Measurements from ENCODE around the gene BRICD5. TPM values are rescaled to one million over a fixed set of nuclear protein-coding genes. Genes with fewer than 3 reads are reported as not detected.

Gene BRICD5
- total RNA-seq, 1 donor from 2014 or later = 7.8 TPM

GRCh38 chr16:2191446-2191706 is 19.3 kb downstream of the BRICD5 start:
- Histone ChIP-seq H3K36me3 (no peaks in the 10 kb centered on the region), H3K27ac (no peak overlapping the region), H3K27me3 (ENCODE audit: low read depth) (peaks cover 22% of the 10 kb centered on the region), H3K9me3 (no peaks in the 10 kb centered on the region), H3K4me1 (peaks cover 10% of the 10 kb centered on the region), H3K4me3 (no peak overlapping the region)
- ATAC-seq (no peak), DNase-seq (no peak)
- intact Hi-C loops (cut with DNase I) = no loop called here
- TF ChIP-seq CTCF (IDR thresholded peaks at IDR 0.05) = no peak

GRCh38 chr16:2190659-2191445 is 19.8 kb downstream of the BRICD5 start:
- TF ChIP-seq CTCF (IDR thresholded peaks at IDR 0.05) = no peak
- no peak for ATAC-seq
- intact Hi-C loops (cut with DNase I) = no loop called here

GRCh38 chr16:2190002-2190658 is 20.5 kb downstream of the BRICD5 start:
- Histone ChIP-seq H3K4me1 (peaks cover 1% of the 10 kb centered on the region), H3K9me3 (no peaks in the 10 kb centered on the region), H3K27me3 (ENCODE audit: low read depth) (peaks cover 12% of the 10 kb centered on the region), H3K27ac (no peak overlapping the region), H3K4me3 (no peak overlapping the region), H3K36me3 (no peaks in the 10 kb centered on the region)
- TF ChIP-seq CTCF (IDR thresholded peaks at IDR 0.05) = no peak
- ATAC-seq (no peak), DNase-seq (no peak)
- intact Hi-C loops (cut with DNase I) = no loop called here

More at GRCh38 chr16:2190659-2191445, 19.8 kb downstream of the BRICD5 start:
- no peaks in the 10 kb centered on the region for H3K9me3 ChIP-seq
- DNase-seq = no peak
- no peak overlapping the region for H3K27ac ChIP-seq
- H3K4me1 ChIP-seq = peaks cover 8% of the 10 kb centered on the region
- no peak overlapping the region for H3K4me3 ChIP-seq
- no peaks in the 10 kb centered on the region for H3K36me3 ChIP-seq
- peaks cover 19% of the 10 kb centered on the region for H3K27me3 ChIP-seq (ENCODE audit: low read depth)

- Histone ChIP-seq H3K9me3 (no peaks in the 10 kb centered on the region), H3K36me3 (no peaks in the 10 kb centered on the region), H3K27ac (no peak overlapping the region), H3K27me3 (ENCODE audit: low read depth) (peaks cover 4% of the 10 kb centered on the region), H3K4me1 (no peaks in the 10 kb centered on the region), H3K4me3 (no peak overlapping the region)
- no peak for DNase-seq
- no peak for TF ChIP-seq CTCF (IDR thresholded peaks at IDR 0.05)
- ATAC-seq = no peak
- intact Hi-C loops (cut with DNase I) = no loop called here
Observed at GRCh38 chr16:2189252-2189893, 21.3 kb downstream of the BRICD5 start.

GRCh38 chr16:2188395-2188794 is 22.3 kb downstream of the BRICD5 start:
- Histone ChIP-seq H3K9me3 (no peaks in the 10 kb centered on the region), H3K27me3 (ENCODE audit: low read depth) (no peaks in the 10 kb centered on the region), H3K4me3 (no peak overlapping the region), H3K4me1 (no peaks in the 10 kb centered on the region), H3K27ac (no peak overlapping the region), H3K36me3 (no peaks in the 10 kb centered on the region)
- no peak for TF ChIP-seq CTCF (IDR thresholded peaks at IDR 0.05)
- DNase-seq (no peak), ATAC-seq (no peak)
- intact Hi-C loops (cut with DNase I) = no loop called here
